T-helper 2 cell treated with Interferon-gamma antibody and Interleukin-4, amounts not matched to agents 5 μg/mL and 100 μg/mL, for 36 hours (primary cell): ENCODE data around the gene MIDN.
A peak's percentile ranks its signal among the peaks of the same experiment; 100 is the strongest.

Source experiments
- DNase-seq: peaks from one replicate; pipeline ENCODE4 v3.0.0; 2021; ENCODE audit warnings: low spot score
- H3K27ac Mint-ChIP-seq: one replicate; pipeline ENCODE4 v1.8.0; 2021; ENCODE audit warnings: mild to moderate bottlenecking, mixed read lengths
- H3K27me3 Mint-ChIP-seq: one replicate; pipeline ENCODE4 v1.8.0; 2021; ENCODE audit warnings: low read depth, mixed read lengths
- H3K36me3 Mint-ChIP-seq: one replicate; pipeline ENCODE4 v1.8.0; 2021; ENCODE audit warnings: low read depth, mixed read lengths
- H3K4me1 Mint-ChIP-seq: one replicate; pipeline ENCODE4 v1.8.0; 2021; ENCODE audit warnings: low read depth, mixed read lengths
- H3K4me3 Mint-ChIP-seq: one replicate; pipeline ENCODE4 v1.8.0; 2022; ENCODE audit warnings: mild to moderate bottlenecking, moderate library complexity, mixed read lengths
- H3K9me3 Mint-ChIP-seq: one replicate; pipeline ENCODE4 v1.8.0; 2021; ENCODE audit warnings: mixed read lengths

The MIDN gene

GRCh38 chr19:1260749-1261537 is 12.6 kb downstream of the MIDN start:
- Mint-ChIP-seq H3K27me3 (no peaks in the 10 kb centered on the region), H3K4me1 (peaks cover 41% of the 10 kb centered on the region), H3K4me3 (peak overlapping the region; percentile 89), H3K27ac (peak overlapping the region; percentile 96), H3K36me3 (peaks cover 13% of the 10 kb centered on the region), H3K9me3 (no peaks in the 10 kb centered on the region)
- DNase-seq = peak; percentile 96

- Mint-ChIP-seq H3K4me3 (peak overlapping the region; percentile 89), H3K36me3 (peaks cover 13% of the 10 kb centered on the region), H3K9me3 (no peaks in the 10 kb centered on the region), H3K27ac (peak overlapping the region; percentile 90), H3K27me3 (no peaks in the 10 kb centered on the region), H3K4me1 (peaks cover 42% of the 10 kb centered on the region)
- DNase-seq = no peak
Measured at GRCh38 chr19:1261538-1261797, 13.1 kb downstream of the MIDN start.

- no peaks in the 10 kb centered on the region for H3K27me3 Mint-ChIP-seq
- peak overlapping the region; percentile 89 for H3K4me3 Mint-ChIP-seq
- no peak for DNase-seq
- H3K27ac Mint-ChIP-seq = peak overlapping the region; percentile 90
- no peaks in the 10 kb centered on the region for H3K9me3 Mint-ChIP-seq
- H3K4me1 Mint-ChIP-seq = peaks cover 42% of the 10 kb centered on the region
- peaks cover 13% of the 10 kb centered on the region for H3K36me3 Mint-ChIP-seq
Measured at GRCh38 chr19:1261798-1262622, 13.6 kb downstream of the MIDN start.

- no peak for DNase-seq
- H3K4me1 Mint-ChIP-seq = peaks cover 41% of the 10 kb centered on the region
- no peak overlapping the region for H3K4me3 Mint-ChIP-seq
- H3K9me3 Mint-ChIP-seq = no peaks in the 10 kb centered on the region
- H3K27ac Mint-ChIP-seq = no peak overlapping the region
- H3K27me3 Mint-ChIP-seq = peaks cover 3% of the 10 kb centered on the region
- peaks cover 9% of the 10 kb centered on the region for H3K36me3 Mint-ChIP-seq
Measured at GRCh38 chr19:1262623-1263123, 14.3 kb downstream of the MIDN start.

GRCh38 chr19:1263188-1263587 is 14.8 kb downstream of the MIDN start:
- peak overlapping the region; percentile 31 for H3K27ac Mint-ChIP-seq
- H3K4me1 Mint-ChIP-seq = peaks cover 38% of the 10 kb centered on the region
- peaks cover 7% of the 10 kb centered on the region for H3K36me3 Mint-ChIP-seq
- H3K9me3 Mint-ChIP-seq = no peaks in the 10 kb centered on the region
- H3K27me3 Mint-ChIP-seq = peaks cover 3% of the 10 kb centered on the region
- H3K4me3 Mint-ChIP-seq = peak overlapping the region; percentile 43
- DNase-seq = no peak

- Mint-ChIP-seq H3K27ac (peak overlapping the region; percentile 49), H3K4me1 (peaks cover 31% of the 10 kb centered on the region), H3K9me3 (no peaks in the 10 kb centered on the region), H3K36me3 (peaks cover 3% of the 10 kb centered on the region), H3K27me3 (peaks cover 3% of the 10 kb centered on the region), H3K4me3 (peak overlapping the region; percentile 55)
- DNase-seq = no peak
Measured at GRCh38 chr19:1264801-1265614, 16.6 kb downstream of the MIDN start.

GRCh38 chr19:1265615-1266128 is 17.3 kb downstream of the MIDN start:
- H3K4me1 Mint-ChIP-seq = peaks cover 34% of the 10 kb centered on the region
- H3K36me3 Mint-ChIP-seq = peaks cover 10% of the 10 kb centered on the region
- no peak overlapping the region for H3K27ac Mint-ChIP-seq
- H3K27me3 Mint-ChIP-seq = peaks cover 3% of the 10 kb centered on the region
- peak; percentile 52 for DNase-seq
- H3K9me3 Mint-ChIP-seq = no peaks in the 10 kb centered on the region
- H3K4me3 Mint-ChIP-seq = peak overlapping the region; percentile 57

GRCh38 chr19:1266129-1266915 is 17.9 kb downstream of the MIDN start:
- H3K4me1 Mint-ChIP-seq = peaks cover 38% of the 10 kb centered on the region

GRCh38 chr19:1266916-1267476 is 18.6 kb downstream of the MIDN start:
- Mint-ChIP-seq H3K36me3 (peaks cover 23% of the 10 kb centered on the region), H3K9me3 (no peaks in the 10 kb centered on the region), H3K4me1 (peaks cover 35% of the 10 kb centered on the region), H3K27me3 (peaks cover 3% of the 10 kb centered on the region), H3K4me3 (peak overlapping the region; percentile 69), H3K27ac (peak overlapping the region; percentile 26)
- DNase-seq = peak; percentile 81

More at GRCh38 chr19:1266129-1266915, 17.9 kb downstream of the MIDN start:
- H3K36me3 Mint-ChIP-seq = peaks cover 16% of the 10 kb centered on the region
- peak overlapping the region; percentile 57 for H3K4me3 Mint-ChIP-seq
- H3K9me3 Mint-ChIP-seq = no peaks in the 10 kb centered on the region
- H3K27ac Mint-ChIP-seq = no peak overlapping the region
- peak; percentile 89 for DNase-seq
- peaks cover 3% of the 10 kb centered on the region for H3K27me3 Mint-ChIP-seq

GRCh38 chr19:1267477-1268225 is 19.3 kb downstream of the MIDN start:
- Mint-ChIP-seq H3K4me3 (peak overlapping the region; percentile 69), H3K27me3 (peaks cover 3% of the 10 kb centered on the region), H3K4me1 (peaks cover 37% of the 10 kb centered on the region), H3K9me3 (no peaks in the 10 kb centered on the region), H3K36me3 (peaks cover 28% of the 10 kb centered on the region), H3K27ac (peak overlapping the region; percentile 26)
- no peak for DNase-seq

- Mint-ChIP-seq H3K27ac (peak overlapping the region; percentile 76), H3K36me3 (peaks cover 34% of the 10 kb centered on the region), H3K4me1 (peaks cover 36% of the 10 kb centered on the region), H3K27me3 (peaks cover 3% of the 10 kb centered on the region), H3K4me3 (peak overlapping the region; percentile 68), H3K9me3 (no peaks in the 10 kb centered on the region)
- no peak for DNase-seq
Measured at GRCh38 chr19:1268226-1269064, 20.1 kb downstream of the MIDN start.
